Left lung (tissue), 10 donors: ENCODE results near the gene ZNF576. TPM values are rescaled to one million over a fixed set of nuclear protein-coding genes. Genes with fewer than 3 reads are reported as not detected.
"Not testable (repeated sequence)": the region's sequence is repeated elsewhere in the genome, so short reads cannot be mapped to it uniquely, and the experiment has no call there.

Source experiments
- ATAC-seq: fragments of 200-7000 bp; cut with Tn5 transposase; one replicate; pipeline ENCODE4 v1.9.1; 2020; ENCODE audit warnings: moderate library complexity
- DNase-seq, 4 donors: peaks; one replicate each; pipeline ENCODE4 v3.0.0-alpha.2; 2013 to 2020
- H3K27ac ChIP-seq, 2 donors: fragments of 200-600 bp; sonication (generic) in 1 of 2; one replicate each; pipeline versions ENCODE4 v1.5.0 to v1.8.0; 2020 to 2021
- H3K27me3 ChIP-seq, 2 donors: fragments of 200-600 bp; sonication (generic) in 1 of 2; one replicate each; pipeline versions ENCODE4 v1.5.0 to v1.8.0; 2020 to 2021
- H3K36me3 ChIP-seq, 2 donors: fragments of 200-600 bp; sonication (generic) in 1 of 2; one replicate each; pipeline versions ENCODE4 v1.5.0 to v1.8.0; 2020 to 2021
- H3K4me1 ChIP-seq, 2 donors: fragments of 200-600 bp; one replicate each; pipeline ENCODE4 v1.8.0; 2021
- H3K4me3 ChIP-seq, 2 donors: fragments of 200-600 bp; sonication (generic) in 1 of 2; one replicate each; pipeline versions ENCODE4 v1.5.0 to v1.8.0; 2020 to 2021; ENCODE audit warnings: mild to moderate bottlenecking in 1 of 2
- H3K9me3 ChIP-seq, 2 donors: fragments of 200-600 bp; sonication (generic) in 1 of 2; one replicate each; pipeline versions ENCODE4 v1.5.0 to v1.8.0; 2020 to 2021
- intact Hi-C, 2 donors: fragments of 100-400 bp; cut with DNase I; formaldehyde crosslinking; loops; one replicate each; pipeline versions ENCODE4 v1.11.2 to v1.14.2; 2022
- polyA plus RNA-seq, 6 donors: library from polyadenylated mRNA; unstranded; fragments of 120-200 nt; gene quantifications; one replicate each; pipeline ENCODE4 v1.2.1, GENCODE V29; 2013; ENCODE audit not compliant: insufficient read length in 6 of 6
- total RNA-seq, 2 donors: library from RNA; stranded (reverse); fragmentation: NEBNext Ultra II Directional; extraction: Animal tissue kit (Norgen Biotek cat#: 25700); gene quantifications; one replicate each; pipeline ENCODE4 v1.2.1, GENCODE V29; 2021
- TF ChIP-seq, protein P1 (sequence below), 2 donors: fragments of 200-600 bp; sonication (generic) in 1 of 2; IDR thresholded peaks; one replicate each; pipeline versions ENCODE4 v1.5.0 to v1.8.0; 2021; ENCODE audit warnings: antibody characterized with exemption in 2 of 2
- donor health status: DM: no; HTN: yes; CAD: no.
- donor health status: DM: no; HTN: no; CAD: no.

ZNF576 gene
- total and polyA plus RNA-seq, 8 donors: 9.3 to 14.4 (median 11.5) TPM

DNA sequence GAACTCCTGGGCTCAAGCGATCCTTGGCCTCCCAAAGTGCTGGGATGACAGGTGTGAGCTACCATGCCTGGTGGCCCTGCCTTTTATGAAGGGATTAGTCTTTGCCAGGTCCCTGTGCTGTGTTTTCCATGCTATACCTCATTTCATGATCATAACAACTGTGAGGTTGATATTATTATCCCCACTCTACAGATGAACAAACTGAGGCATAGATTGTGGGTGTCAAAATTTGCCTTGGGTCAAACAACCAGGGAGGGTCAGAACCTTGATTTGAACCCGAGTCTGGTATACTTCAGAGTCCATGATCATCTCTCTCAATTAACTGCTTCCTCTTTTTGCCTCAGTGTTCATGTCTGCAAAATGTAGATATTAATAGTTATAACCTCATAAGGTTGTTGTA is 13.9 kb upstream of the ZNF576 start:
- Histone ChIP-seq H3K36me3 (peaks cover 0 to 11% of the 10 kb centered on the region in 2 donors), H3K9me3 (no peaks in the 10 kb centered on the region), H3K4me3 (no peak overlapping the region), H3K27me3 (no peaks in the 10 kb centered on the region), H3K27ac (no peak overlapping the region), H3K4me1 (peaks cover 0 to 21% of the 10 kb centered on the region in 2 donors)
- DNase-seq (no peak), ATAC-seq (no peak)
- TF ChIP-seq, protein P1, sequence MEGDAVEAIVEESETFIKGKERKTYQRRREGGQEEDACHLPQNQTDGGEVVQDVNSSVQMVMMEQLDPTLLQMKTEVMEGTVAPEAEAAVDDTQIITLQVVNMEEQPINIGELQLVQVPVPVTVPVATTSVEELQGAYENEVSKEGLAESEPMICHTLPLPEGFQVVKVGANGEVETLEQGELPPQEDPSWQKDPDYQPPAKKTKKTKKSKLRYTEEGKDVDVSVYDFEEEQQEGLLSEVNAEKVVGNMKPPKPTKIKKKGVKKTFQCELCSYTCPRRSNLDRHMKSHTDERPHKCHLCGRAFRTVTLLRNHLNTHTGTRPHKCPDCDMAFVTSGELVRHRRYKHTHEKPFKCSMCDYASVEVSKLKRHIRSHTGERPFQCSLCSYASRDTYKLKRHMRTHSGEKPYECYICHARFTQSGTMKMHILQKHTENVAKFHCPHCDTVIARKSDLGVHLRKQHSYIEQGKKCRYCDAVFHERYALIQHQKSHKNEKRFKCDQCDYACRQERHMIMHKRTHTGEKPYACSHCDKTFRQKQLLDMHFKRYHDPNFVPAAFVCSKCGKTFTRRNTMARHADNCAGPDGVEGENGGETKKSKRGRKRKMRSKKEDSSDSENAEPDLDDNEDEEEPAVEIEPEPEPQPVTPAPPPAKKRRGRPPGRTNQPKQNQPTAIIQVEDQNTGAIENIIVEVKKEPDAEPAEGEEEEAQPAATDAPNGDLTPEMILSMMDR (IDR thresholded peaks at IDR 0.05): no peak
- intact Hi-C loops: no loop called here

DNA sequence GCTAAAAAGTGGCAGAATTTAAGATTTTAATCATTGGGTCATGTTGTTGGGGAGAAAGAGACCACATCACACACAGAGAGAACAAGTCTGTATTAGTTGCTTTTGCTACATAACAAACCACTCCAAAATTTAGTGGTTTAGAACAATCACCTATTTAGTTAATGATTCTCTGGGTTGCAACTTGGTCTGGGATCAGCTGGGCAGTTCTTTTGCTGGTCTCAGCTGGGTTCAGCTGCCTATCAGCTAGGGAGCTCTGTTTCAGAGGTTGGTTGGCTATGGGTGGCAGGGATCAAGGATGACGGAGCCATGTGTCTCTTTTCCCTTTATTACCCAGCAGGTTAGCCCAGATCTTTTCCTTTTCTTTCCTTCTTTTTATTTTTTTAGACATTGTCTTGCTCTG is 11.9 kb upstream of the ZNF576 start:
- Histone ChIP-seq H3K9me3 (no peaks in the 10 kb centered on the region), H3K4me1 (peaks cover 0 to 21% of the 10 kb centered on the region in 2 donors), H3K36me3 (peaks cover 0 to 11% of the 10 kb centered on the region in 2 donors), H3K4me3 (no peak overlapping the region), H3K27ac (peak overlapping the region in 1 of 2 donors; percentile 0), H3K27me3 (no peaks in the 10 kb centered on the region)
- ATAC-seq: no peak
- TF ChIP-seq, protein P1 (IDR thresholded peaks at IDR 0.05): no peak
- intact Hi-C loops: no loop called here
- no peak for DNase-seq

DNA sequence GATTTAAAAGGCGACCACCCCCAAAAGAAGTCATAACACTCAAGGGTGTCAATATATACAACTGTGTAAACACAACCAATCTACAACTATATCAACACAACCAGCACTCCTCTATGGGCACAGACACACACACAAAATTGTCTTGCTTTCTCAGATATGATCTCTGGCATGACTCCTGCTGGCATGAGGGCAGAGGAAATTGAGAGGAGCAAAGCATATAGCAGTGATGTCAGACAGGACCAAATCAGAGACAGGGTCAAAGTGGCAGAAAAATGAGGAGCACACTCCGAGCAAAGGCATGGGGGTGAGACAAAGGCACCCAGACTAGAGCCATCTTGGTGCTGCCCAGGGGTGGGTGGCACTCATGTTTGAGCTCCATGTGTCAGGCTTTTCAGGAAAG is 10.0 kb upstream of the ZNF576 start:
- intact Hi-C loops: no loop called here
- ATAC-seq (no peak), DNase-seq (no peak)
- Histone ChIP-seq H3K4me3 (no peak overlapping the region), H3K27ac (no peak overlapping the region), H3K4me1 (peaks cover 0 to 7% of the 10 kb centered on the region in 2 donors), H3K9me3 (no peaks in the 10 kb centered on the region), H3K27me3 (no peaks in the 10 kb centered on the region), H3K36me3 (peaks cover 0 to 29% of the 10 kb centered on the region in 2 donors)
- TF ChIP-seq, protein P1 (IDR thresholded peaks at IDR 0.05): no peak

DNA sequence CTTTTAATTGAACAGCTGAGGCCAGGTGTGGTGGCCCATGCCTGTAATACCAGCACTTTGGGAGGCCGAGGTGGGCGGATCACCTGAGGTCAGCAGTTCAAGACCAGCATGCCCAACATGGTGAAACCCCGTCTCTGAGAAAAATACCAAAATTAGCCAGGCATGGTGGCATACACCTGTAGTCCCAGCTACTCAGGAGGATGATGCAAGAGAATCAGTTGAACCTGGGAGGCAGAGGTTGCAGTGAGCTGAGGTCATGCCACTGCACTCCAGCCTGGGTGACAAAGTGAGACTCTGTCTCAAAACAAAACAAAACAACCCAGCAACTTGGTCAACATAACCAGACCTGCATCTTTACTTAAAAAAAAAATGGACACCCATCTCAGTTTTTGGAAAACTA is 9.4 kb upstream of the ZNF576 start:
- peaks cover 0 to 36% of the 10 kb centered on the region in 2 donors for H3K36me3 ChIP-seq
- intact Hi-C loops, H3K27ac ChIP-seq, H3K27me3 ChIP-seq, H3K9me3 ChIP-seq, DNase-seq, H3K4me1 ChIP-seq, H3K4me3 ChIP-seq, ATAC-seq: not testable (repeated sequence)

DNA sequence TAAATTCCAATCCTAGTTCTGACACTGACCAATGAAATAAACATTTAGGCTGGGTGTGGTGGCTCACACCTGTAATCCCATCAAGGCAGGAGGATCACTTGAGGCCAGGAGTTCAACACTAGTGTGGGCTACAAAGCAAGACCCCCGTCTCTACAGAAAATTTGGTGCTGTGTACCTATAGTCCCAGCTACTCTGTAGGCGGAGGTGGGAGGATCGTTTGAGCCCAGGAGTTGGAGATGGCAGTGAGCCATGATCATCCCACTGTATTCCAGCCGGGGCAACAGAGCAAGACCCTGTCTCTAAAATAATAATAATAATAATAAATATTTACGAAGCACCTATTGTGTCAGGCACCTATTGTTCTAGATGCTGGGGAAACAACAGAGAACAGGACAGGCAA is 7.1 kb upstream of the ZNF576 start:
- Histone ChIP-seq H3K9me3 (no peaks in the 10 kb centered on the region), H3K27ac (no peak overlapping the region), H3K36me3 (peaks cover 0 to 57% of the 10 kb centered on the region in 2 donors), H3K4me3 (no peak overlapping the region), H3K4me1 (peaks cover 5 to 9% of the 10 kb centered on the region in 2 donors), H3K27me3 (no peaks in the 10 kb centered on the region)
- no peak for DNase-seq
- no peak for ATAC-seq
- intact Hi-C loops: no loop called here
- TF ChIP-seq, protein P1 (IDR thresholded peaks at IDR 0.05): no peak

DNA sequence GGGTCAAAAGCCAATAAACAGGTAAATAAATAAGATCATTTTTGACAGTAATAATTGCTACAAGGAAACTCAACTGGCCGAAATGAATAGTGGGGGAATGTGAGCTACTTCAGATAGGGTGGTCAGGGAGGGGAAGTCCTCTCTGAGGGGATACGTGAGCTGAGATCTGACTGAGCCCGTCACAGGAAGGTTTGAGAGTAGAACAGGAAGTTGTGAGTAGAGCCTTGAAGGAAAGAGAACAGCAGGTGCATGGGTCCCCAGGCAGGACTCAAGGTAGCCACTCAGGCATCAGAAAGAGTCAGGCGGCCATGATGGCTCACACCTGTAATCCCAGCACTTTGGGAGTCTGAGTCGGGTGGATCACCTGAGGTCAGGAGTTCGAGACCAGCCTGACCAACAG is 6.7 kb upstream of the ZNF576 start:
- DNase-seq (no peak), ATAC-seq (no peak)
- H3K4me3 ChIP-seq: no peak overlapping the region
- peaks cover 9 to 13% of the 10 kb centered on the region in 2 donors for H3K4me1 ChIP-seq
- H3K9me3 ChIP-seq: no peaks in the 10 kb centered on the region
- no peak overlapping the region for H3K27ac ChIP-seq
- TF ChIP-seq, protein P1 (IDR thresholded peaks at IDR 0.05): no peak
- intact Hi-C loops: no loop called here
- no peaks in the 10 kb centered on the region for H3K27me3 ChIP-seq
- peaks cover 0 to 57% of the 10 kb centered on the region in 2 donors for H3K36me3 ChIP-seq
